Measurements from ENCODE around the gene SULF2.

The SULF2 gene

GRCh38 chr20:47780720-47781389 lies 4.4 kb downstream of the SULF2 start:
- Histone ChIP-seq H3K4me1 (ENCODE audit: control insufficient read depth in 1 of 2, insufficient read depth in 1 of 2, low read depth in 1 of 2, low read length in 1 of 2) (peaks cover 23 to 33% of the 10 kb centered on the region in 2 experiments), H3K9me3 (no peaks in the 10 kb centered on the region), H3K27ac (no peak overlapping the region), H3K4me3 (ENCODE audit: low read depth in 1 of 2, low read length in 1 of 2) (no peak overlapping the region), H3K36me3 (peaks cover 16% of the 10 kb centered on the region), H3K27me3 (peaks cover 34% of the 10 kb centered on the region)
- TF ChIP-seq, protein P1, sequence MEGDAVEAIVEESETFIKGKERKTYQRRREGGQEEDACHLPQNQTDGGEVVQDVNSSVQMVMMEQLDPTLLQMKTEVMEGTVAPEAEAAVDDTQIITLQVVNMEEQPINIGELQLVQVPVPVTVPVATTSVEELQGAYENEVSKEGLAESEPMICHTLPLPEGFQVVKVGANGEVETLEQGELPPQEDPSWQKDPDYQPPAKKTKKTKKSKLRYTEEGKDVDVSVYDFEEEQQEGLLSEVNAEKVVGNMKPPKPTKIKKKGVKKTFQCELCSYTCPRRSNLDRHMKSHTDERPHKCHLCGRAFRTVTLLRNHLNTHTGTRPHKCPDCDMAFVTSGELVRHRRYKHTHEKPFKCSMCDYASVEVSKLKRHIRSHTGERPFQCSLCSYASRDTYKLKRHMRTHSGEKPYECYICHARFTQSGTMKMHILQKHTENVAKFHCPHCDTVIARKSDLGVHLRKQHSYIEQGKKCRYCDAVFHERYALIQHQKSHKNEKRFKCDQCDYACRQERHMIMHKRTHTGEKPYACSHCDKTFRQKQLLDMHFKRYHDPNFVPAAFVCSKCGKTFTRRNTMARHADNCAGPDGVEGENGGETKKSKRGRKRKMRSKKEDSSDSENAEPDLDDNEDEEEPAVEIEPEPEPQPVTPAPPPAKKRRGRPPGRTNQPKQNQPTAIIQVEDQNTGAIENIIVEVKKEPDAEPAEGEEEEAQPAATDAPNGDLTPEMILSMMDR (IDR thresholded peaks at IDR 0.05) = no peak

- H3K4me3 ChIP-seq (ENCODE audit: low read depth in 1 of 2, low read length in 1 of 2) = no peak overlapping the region
- TF ChIP-seq, protein P1 (IDR thresholded peaks at IDR 0.05) = no peak
- H3K9me3 ChIP-seq = no peaks in the 10 kb centered on the region
- peaks cover 24% of the 10 kb centered on the region for H3K27me3 ChIP-seq
- peaks cover 16% of the 10 kb centered on the region for H3K36me3 ChIP-seq
- H3K27ac ChIP-seq = no peak overlapping the region
- H3K4me1 ChIP-seq (ENCODE audit: control insufficient read depth in 1 of 2, insufficient read depth in 1 of 2, low read depth in 1 of 2, low read length in 1 of 2) = peaks cover 16 to 22% of the 10 kb centered on the region in 2 experiments
Measured at GRCh38 chr20:47778398-47779354, 6.6 kb downstream of the SULF2 start.

DNA sequence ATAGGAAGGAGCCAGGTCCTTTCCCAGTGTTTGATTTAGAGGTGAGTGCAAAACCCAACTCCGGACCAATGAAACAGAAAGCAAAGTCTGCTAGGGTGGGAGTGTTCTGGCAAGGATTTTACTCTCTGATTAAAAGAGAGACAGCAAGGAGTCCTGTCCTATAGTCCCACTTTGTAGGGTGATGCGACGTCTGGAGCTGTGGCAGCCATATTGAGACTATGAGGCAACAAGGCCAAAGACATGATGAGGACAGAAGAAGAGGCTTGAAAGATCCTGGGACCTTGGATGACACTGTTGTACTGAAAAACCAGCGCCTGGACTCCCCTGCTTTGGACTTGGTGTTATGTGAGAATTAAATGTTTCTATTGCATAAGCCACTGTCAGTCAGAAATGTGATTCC lies 8.1 kb downstream of the SULF2 start:
- no peak overlapping the region for H3K27ac ChIP-seq
- TF ChIP-seq, protein P1 (IDR thresholded peaks at IDR 0.05) = no peak

GRCh38 chr20:47776639-47777038 lies 8.6 kb downstream of the SULF2 start:
- H3K4me1 ChIP-seq (ENCODE audit: control insufficient read depth in 1 of 2, insufficient read depth in 1 of 2, low read depth in 1 of 2, low read length in 1 of 2) = peaks cover 2 to 5% of the 10 kb centered on the region in 2 experiments

More for the DNA sequence above, 8.1 kb downstream of the SULF2 start:
- no peaks in the 10 kb centered on the region for H3K9me3 ChIP-seq
- H3K4me3 ChIP-seq (ENCODE audit: low read depth in 1 of 2, low read length in 1 of 2) = no peak overlapping the region
- peaks cover 7% of the 10 kb centered on the region in 2 experiments for H3K4me1 ChIP-seq (ENCODE audit: control insufficient read depth in 1 of 2, insufficient read depth in 1 of 2, low read depth in 1 of 2, low read length in 1 of 2)
- peaks cover 15% of the 10 kb centered on the region for H3K36me3 ChIP-seq
- H3K27me3 ChIP-seq = peaks cover 10% of the 10 kb centered on the region

DNA sequence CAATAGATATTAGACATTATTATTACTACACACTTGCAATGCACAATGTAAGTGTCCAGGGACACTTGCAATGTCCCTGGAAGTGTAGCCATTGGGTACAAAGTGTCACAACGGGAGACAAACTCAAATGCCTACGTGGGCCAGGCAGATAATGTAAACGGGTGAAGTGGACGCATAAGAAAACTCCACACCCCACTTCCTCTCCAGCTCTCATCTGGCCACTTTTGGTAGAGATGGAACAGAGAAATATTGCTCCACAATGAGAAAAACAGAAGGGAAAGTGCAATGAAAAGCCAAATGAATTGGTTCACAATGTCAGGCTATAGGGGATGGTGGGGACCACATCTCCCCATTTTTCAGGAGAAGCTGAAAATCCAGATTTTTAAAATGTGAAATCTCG lies 9.4 kb downstream of the SULF2 start:
- Histone ChIP-seq H3K4me3 (ENCODE audit: low read depth in 1 of 2, low read length in 1 of 2) (no peak overlapping the region), H3K27me3 (no peaks in the 10 kb centered on the region), H3K36me3 (peaks cover 9% of the 10 kb centered on the region), H3K4me1 (ENCODE audit: control insufficient read depth in 1 of 2, insufficient read depth in 1 of 2, low read depth in 1 of 2, low read length in 1 of 2) (peaks cover 3 to 9% of the 10 kb centered on the region in 2 experiments), H3K9me3 (no peaks in the 10 kb centered on the region), H3K27ac (no peak overlapping the region)
- TF ChIP-seq, protein P1 (IDR thresholded peaks at IDR 0.05) = no peak

More at GRCh38 chr20:47776639-47777038, 8.6 kb downstream of the SULF2 start:
- TF ChIP-seq, protein P1 (IDR thresholded peaks at IDR 0.05) = no peak
- no peak overlapping the region for H3K4me3 ChIP-seq (ENCODE audit: low read depth in 1 of 2, low read length in 1 of 2)
- H3K9me3 ChIP-seq = no peaks in the 10 kb centered on the region
- peaks cover 16% of the 10 kb centered on the region for H3K36me3 ChIP-seq
- H3K27me3 ChIP-seq = peaks cover 6% of the 10 kb centered on the region
- H3K27ac ChIP-seq = peak overlapping the region; percentile 1

All from neutrophil (primary cell).